Measurements from ENCODE around the gene FCHSD2. TPM values are rescaled to one million over a fixed set of nuclear protein-coding genes. Genes with fewer than 3 reads are reported as not detected.

Gene FCHSD2
- total RNA-seq, 4 donors from 2014 or later: 20.4 to 42.4 (median 26.4) TPM

DNA sequence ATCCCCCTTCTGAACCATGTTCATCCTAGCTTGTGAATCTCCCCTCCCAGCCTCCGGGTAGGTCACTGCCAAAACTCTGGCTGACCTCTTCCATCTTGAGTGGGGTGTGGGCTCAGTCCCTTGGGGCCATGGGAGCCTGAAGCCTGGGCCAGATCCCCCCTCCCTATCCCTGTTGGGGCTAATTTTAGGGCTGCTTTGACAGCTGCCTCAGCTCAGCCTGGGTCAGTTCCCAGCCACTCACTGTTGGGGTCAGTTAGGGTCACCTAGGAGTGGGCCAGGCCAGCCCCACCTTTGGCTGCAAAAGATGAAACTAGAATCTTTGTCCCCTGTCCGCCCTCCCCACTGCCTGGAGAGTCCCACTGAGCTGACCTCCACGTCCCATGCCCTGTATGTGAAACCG, 46.2 kb upstream of the FCHSD2 start:
- TF ChIP-seq EP300 (IDR thresholded peaks at IDR 0.05): no peak
- TF ChIP-seq POLR2AphosphoS5 (IDR thresholded peaks at IDR 0.05): no peak
- TF ChIP-seq, protein P1, sequence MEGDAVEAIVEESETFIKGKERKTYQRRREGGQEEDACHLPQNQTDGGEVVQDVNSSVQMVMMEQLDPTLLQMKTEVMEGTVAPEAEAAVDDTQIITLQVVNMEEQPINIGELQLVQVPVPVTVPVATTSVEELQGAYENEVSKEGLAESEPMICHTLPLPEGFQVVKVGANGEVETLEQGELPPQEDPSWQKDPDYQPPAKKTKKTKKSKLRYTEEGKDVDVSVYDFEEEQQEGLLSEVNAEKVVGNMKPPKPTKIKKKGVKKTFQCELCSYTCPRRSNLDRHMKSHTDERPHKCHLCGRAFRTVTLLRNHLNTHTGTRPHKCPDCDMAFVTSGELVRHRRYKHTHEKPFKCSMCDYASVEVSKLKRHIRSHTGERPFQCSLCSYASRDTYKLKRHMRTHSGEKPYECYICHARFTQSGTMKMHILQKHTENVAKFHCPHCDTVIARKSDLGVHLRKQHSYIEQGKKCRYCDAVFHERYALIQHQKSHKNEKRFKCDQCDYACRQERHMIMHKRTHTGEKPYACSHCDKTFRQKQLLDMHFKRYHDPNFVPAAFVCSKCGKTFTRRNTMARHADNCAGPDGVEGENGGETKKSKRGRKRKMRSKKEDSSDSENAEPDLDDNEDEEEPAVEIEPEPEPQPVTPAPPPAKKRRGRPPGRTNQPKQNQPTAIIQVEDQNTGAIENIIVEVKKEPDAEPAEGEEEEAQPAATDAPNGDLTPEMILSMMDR (IDR thresholded peaks at IDR 0.05): no peak
- TF ChIP-seq POLR2A (IDR thresholded peaks at IDR 0.05; ENCODE audit: low read depth): no peak
- no peaks in the 10 kb centered on the region for H3K9me3 ChIP-seq
- intact Hi-C loops (cut with DNase I): loop anchor here (10.0 kb wide), 1 partner anchor 206 kb away; no protein-coding TSS in a partner anchor

DNA sequence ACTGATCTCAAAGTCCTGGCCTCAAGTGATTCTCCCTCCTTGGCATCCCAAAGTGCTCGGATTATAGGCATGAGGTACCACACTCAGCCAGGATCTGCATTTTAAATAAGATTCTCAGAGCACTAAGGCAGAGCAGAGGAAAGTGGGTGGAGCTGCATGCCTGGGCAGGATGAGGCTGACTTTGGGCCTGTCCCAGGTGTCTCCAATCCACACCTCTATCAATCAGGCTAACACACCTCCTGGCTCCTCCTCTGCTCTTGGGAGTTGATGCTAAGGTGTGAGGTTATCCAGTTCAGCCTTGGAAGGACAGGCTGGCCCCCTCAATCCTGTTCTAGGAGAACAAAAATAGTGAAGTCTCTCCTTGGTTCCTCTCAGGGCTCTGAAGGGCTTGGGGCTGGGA, 45.7 kb upstream of the FCHSD2 start:
- H3K27me3 ChIP-seq: peaks cover 0 to 5% (median 0%) of the 10 kb centered on the region in 4 donors
- 88% methylated on average over 1 of the region's 1 CpG for WGBS
- TF ChIP-seq, protein P1 (IDR thresholded peaks at IDR 0.05): no peak
- TF ChIP-seq POLR2A (IDR thresholded peaks at IDR 0.05; ENCODE audit: low read depth) (no peak), EP300 (IDR thresholded peaks at IDR 0.05) (no peak), POLR2AphosphoS5 (IDR thresholded peaks at IDR 0.05) (no peak)
- no peaks in the 10 kb centered on the region for H3K36me3 ChIP-seq
- no peak overlapping the region for H3K27ac ChIP-seq (replicated peaks in 1 of 4)
- H3K4me1 ChIP-seq: peaks cover 10 to 20% (median 12%) of the 10 kb centered on the region in 4 donors
- DNase-seq (ENCODE audit: extremely low spot score): no peak
- intact Hi-C loops (cut with DNase I): loop anchor here (10.0 kb wide), 1 partner anchor 207 kb away; no protein-coding TSS in a partner anchor
- no peaks in the 10 kb centered on the region for H3K9me3 ChIP-seq
- no peak overlapping the region for H3K4me3 ChIP-seq

More for the DNA sequence above, 46.2 kb upstream of the FCHSD2 start:
- H3K36me3 ChIP-seq: no peaks in the 10 kb centered on the region
- WGBS: 69% methylated on average over 3 of the region's 4 CpGs
- peaks cover 10 to 20% (median 12%) of the 10 kb centered on the region in 4 donors for H3K4me1 ChIP-seq
- no peak for DNase-seq (ENCODE audit: extremely low spot score)
- no peak overlapping the region for H3K27ac ChIP-seq (replicated peaks in 1 of 4)
- no peak overlapping the region for H3K4me3 ChIP-seq
- peaks cover 0 to 5% (median 0%) of the 10 kb centered on the region in 4 donors for H3K27me3 ChIP-seq

DNA sequence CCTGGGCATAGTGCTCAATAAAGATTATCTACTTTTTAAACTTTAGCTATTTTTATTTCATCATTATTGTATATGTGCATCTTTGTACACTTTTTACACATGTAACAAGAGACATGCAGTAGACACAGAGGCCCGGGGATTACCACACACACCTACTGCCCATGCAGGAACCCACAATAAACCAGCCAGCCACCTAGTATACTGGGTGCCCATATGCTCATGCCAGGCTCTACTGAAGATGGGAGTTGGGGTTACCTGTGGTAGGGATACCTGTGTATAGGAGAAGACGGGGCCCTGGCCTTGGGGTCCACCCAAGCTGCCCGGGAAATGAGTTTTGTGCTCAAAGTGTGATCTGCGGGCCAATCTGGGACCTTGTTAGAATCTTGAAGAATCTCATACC, 44.8 kb upstream of the FCHSD2 start:
- DNase-seq (ENCODE audit: extremely low spot score): no peak
- peaks cover 10 to 20% (median 12%) of the 10 kb centered on the region in 4 donors for H3K4me1 ChIP-seq
- WGBS: 63% methylated on average over 4 of the region's 4 CpGs
- no peak overlapping the region for H3K4me3 ChIP-seq
- H3K9me3 ChIP-seq: no peaks in the 10 kb centered on the region
- H3K27ac ChIP-seq (replicated peaks in 1 of 4): no peak overlapping the region
- H3K27me3 ChIP-seq: peaks cover 0 to 5% (median 0%) of the 10 kb centered on the region in 4 donors
- intact Hi-C loops (cut with DNase I): loop anchor here (10.0 kb wide), 1 partner anchor 208 kb away; no protein-coding TSS in a partner anchor
- no peaks in the 10 kb centered on the region for H3K36me3 ChIP-seq
- TF ChIP-seq, protein P1 (IDR thresholded peaks at IDR 0.05): no peak

DNA sequence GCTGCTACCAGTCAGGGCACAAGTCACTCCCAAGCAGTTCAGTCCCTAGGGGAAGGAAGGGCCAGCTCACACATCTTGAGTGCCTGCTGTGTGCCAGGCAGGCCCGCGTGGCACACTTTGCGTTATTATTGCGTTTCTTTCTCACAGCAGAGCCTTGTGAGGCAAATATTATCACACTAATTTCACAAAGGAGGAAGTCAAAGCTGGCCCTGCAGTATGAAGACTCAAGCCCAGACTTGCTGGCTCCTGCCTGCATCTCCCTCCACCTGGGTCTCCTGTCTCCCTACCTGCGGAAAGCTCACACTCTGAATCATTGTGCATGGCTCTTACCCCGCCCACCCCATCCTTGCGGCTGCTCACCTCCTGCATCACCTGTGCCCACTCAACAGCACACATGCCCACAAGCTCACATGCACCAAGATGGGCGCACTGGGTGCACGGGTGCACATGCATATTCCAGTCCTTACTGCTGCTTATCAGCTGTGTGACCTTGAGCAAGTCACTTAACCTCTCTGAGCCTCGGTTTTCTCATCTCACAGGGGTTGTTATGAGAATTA, 44.3 kb upstream of the FCHSD2 start:
- DNase-seq (ENCODE audit: extremely low spot score): no peak

DNA sequence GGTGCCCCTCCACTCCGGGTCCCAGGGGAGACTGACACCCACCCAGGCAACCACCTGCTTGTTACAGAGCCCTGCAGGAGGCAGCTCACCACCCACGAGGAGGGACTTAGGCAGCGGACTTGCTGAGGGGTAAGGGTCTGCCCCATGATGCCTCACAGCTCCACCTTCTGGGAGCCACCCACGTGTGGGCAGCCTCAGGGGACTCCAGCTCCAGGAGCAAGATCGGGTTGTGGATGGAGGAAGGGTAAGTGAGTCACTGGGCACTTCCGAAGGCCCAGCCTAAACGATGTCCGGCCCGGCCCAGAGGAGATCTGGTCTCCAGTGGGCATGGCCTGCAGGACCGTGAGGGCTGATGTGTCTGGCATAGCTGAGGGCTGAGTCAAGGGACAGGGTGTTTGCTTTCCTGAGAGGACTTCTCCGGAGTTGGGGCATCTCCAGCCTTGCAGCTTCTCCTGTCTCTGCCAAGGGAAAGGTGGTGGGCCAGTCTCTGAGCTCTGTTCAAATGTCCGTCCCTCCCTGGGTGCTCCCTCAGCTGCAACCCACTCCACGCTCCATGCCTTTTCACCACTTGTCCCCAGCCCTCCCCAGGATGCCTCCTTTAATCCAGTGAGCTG, 43.7 kb upstream of the FCHSD2 start:
- no peak overlapping the region for H3K27ac ChIP-seq (replicated peaks in 1 of 4)
- H3K4me3 ChIP-seq: no peak overlapping the region
- peaks cover 10 to 20% (median 12%) of the 10 kb centered on the region in 4 donors for H3K4me1 ChIP-seq
- intact Hi-C loops (cut with DNase I): loop anchor here (2.0 to 10.0 kb wide), 3 partner anchors 57 to 209 kb away; no protein-coding TSS in a partner anchor
- 86% methylated on average over 2 of the region's 13 CpGs for WGBS
- TF ChIP-seq POLR2A (IDR thresholded peaks at IDR 0.05; ENCODE audit: low read depth): no peak
- TF ChIP-seq EP300 (IDR thresholded peaks at IDR 0.05): no peak
- TF ChIP-seq, protein P1 (IDR thresholded peaks at IDR 0.05): no peak
- no peak for TF ChIP-seq POLR2AphosphoS5 (IDR thresholded peaks at IDR 0.05)
- no peaks in the 10 kb centered on the region for H3K9me3 ChIP-seq
- no peaks in the 10 kb centered on the region for H3K36me3 ChIP-seq
- peaks cover 0 to 5% (median 0%) of the 10 kb centered on the region in 4 donors for H3K27me3 ChIP-seq
- DNase-seq (ENCODE audit: extremely low spot score): no peak

More for the DNA sequence above, 44.3 kb upstream of the FCHSD2 start:
- Histone ChIP-seq H3K9me3 (no peaks in the 10 kb centered on the region), H3K36me3 (no peaks in the 10 kb centered on the region), H3K27me3 (peaks cover 0 to 5% (median 0%) of the 10 kb centered on the region in 4 donors), H3K4me1 (peaks cover 10 to 20% (median 12%) of the 10 kb centered on the region in 4 donors), H3K4me3 (no peak overlapping the region), H3K27ac (replicated peaks in 1 of 4) (no peak overlapping the region)
- intact Hi-C loops (cut with DNase I): loop anchor here (10.0 kb wide), 1 partner anchor 208 kb away; no protein-coding TSS in a partner anchor
- WGBS: 72% methylated on average over 10 of the region's 10 CpGs
- TF ChIP-seq POLR2AphosphoS5 (IDR thresholded peaks at IDR 0.05): no peak
- TF ChIP-seq POLR2A (IDR thresholded peaks at IDR 0.05; ENCODE audit: low read depth): no peak
